ENCODE data around the gene VAPA. TPM values are rescaled to one million over a fixed set of nuclear protein-coding genes. Genes with fewer than 3 reads are reported as not detected.

Gene VAPA
- total and polyA plus RNA-seq, 10 of the 15 experiments (the other 5 are each of a cell fraction or from before 2014, with no cell fraction given): 70.9 to 252 (median 166) TPM

DNA sequence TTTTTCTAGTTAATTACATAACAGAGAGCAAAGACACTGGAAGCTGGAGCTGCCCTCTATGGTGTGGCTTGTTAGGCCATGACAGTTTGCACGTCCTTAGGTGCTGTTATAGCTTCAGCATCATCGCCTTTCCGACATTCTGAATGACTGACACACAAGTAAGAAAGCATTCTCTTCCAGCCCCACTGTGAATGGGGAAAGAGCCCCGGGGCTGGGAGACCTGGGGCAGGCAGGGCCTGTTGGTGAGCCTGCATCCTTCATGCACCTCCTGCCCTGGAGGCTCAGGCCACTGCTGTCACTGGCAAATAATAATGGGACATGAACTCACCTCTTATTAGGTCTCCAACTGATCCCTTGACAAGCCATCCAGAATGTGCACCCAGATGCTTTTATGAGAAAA, 71.8 kb downstream of the VAPA start:
- H3K4me3 ChIP-seq: no peak overlapping the region
- no peak overlapping the region for H2AFZ ChIP-seq (ENCODE audit: control insufficient read depth, low read depth, low read length)
- no peak overlapping the region for H3K9ac ChIP-seq (ENCODE audit: control insufficient read depth, insufficient read depth, low read length)
- H3K4me1 ChIP-seq (ENCODE audit: control insufficient read depth, insufficient read depth, low read length): no peaks in the 10 kb centered on the region
- RAD21 ChIA-PET (ENCODE audit: unreplicated experiment): no interaction called here
- WGBS (ENCODE audit: insufficient coverage, insufficient replicate concordance, low lambda C conversion rate, missing lambda C conversion rate): 43% methylated on average over 4 of the region's 4 CpGs
- POLR2A ChIA-PET: no interaction called here
- SMC1A ChIA-PET (ENCODE audit: uncharacterized antibody, unreplicated experiment): no interaction called here
- H3K36me3 ChIP-seq (ENCODE audit: control insufficient read depth in 2 of 2, insufficient read depth in 2 of 2, low read length in 1 of 2): no peaks in the 10 kb centered on the region
- CTCF ChIA-PET: no interaction called here
- no peaks in the 10 kb centered on the region for H4K20me1 ChIP-seq (ENCODE audit: control insufficient read depth, insufficient read depth)
- H3K9me3 ChIP-seq (replicated peaks; ENCODE audit: control insufficient read depth, insufficient read depth, low read length): no peaks in the 10 kb centered on the region
- FAIRE-seq (no peak), ATAC-seq (no peak), DNase-seq (ENCODE audit: low read depth, low spot score) (no peak)
- BruUV-seq (replicated peaks): no TSS peak
- H3K4me2 ChIP-seq (ENCODE audit: control insufficient read depth, insufficient read depth): no peak overlapping the region
- H3K27ac ChIP-seq (ENCODE audit: control insufficient read depth, insufficient read depth): no peak overlapping the region
- intact Hi-C loops (cut with micrococcal nuclease; ENCODE audit: unreplicated experiment) (no loop called here), in situ Hi-C loops (cut with MboI) (no loop called here)
- H3K27me3 ChIP-seq (replicated peaks in 1 of 2; ENCODE audit: control insufficient read depth in 2 of 2, insufficient read depth in 2 of 2, low read length in 1 of 2): no peaks in the 10 kb centered on the region; a peak in 1 of 4 replicates
- TF ChIP-seq EP300 (IDR thresholded peaks at IDR 0.05; ENCODE audit: borderline replicate concordance in 1 of 2, control insufficient read depth in 1 of 2, low read depth in 2 of 2, low read length in 2 of 2) (no peak), CBX5 (IDR thresholded peaks at IDR 0.05; ENCODE audit: low read depth) (no peak), YBX1 (IDR thresholded peaks at IDR 0.05) (no peak), IRF5 (IDR thresholded peaks at IDR 0.05; ENCODE audit: borderline replicate concordance) (no peak), PAX5 (IDR thresholded peaks at IDR 0.05; ENCODE audit: borderline replicate concordance, low read depth, low read length) (no peak), EED (IDR thresholded peaks at IDR 0.05; ENCODE audit: low read depth) (no peak), RELB (IDR thresholded peaks at IDR 0.05; ENCODE audit: low read depth) (no peak), EGR1 (IDR thresholded peaks at IDR 0.05; ENCODE audit: borderline replicate concordance in 1 of 2, low read depth in 2 of 2, low read length in 2 of 2) (no peak), HDGF (IDR thresholded peaks at IDR 0.05) (no peak)
- TF ChIP-seq, protein P1, sequence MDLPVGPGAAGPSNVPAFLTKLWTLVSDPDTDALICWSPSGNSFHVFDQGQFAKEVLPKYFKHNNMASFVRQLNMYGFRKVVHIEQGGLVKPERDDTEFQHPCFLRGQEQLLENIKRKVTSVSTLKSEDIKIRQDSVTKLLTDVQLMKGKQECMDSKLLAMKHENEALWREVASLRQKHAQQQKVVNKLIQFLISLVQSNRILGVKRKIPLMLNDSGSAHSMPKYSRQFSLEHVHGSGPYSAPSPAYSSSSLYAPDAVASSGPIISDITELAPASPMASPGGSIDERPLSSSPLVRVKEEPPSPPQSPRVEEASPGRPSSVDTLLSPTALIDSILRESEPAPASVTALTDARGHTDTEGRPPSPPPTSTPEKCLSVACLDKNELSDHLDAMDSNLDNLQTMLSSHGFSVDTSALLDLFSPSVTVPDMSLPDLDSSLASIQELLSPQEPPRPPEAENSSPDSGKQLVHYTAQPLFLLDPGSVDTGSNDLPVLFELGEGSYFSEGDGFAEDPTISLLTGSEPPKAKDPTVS (IDR thresholded peaks at IDR 0.05; ENCODE audit: low read depth, low read length): no peak
- no peaks in the 10 kb centered on the region for H3K79me2 ChIP-seq (ENCODE audit: control insufficient read depth, insufficient read depth, low read length)

Data from GM12878 (cell line).